GM19468 (cell line): ENCODE data around the gene PKP4.

Experiments
- ATAC-seq: cut with Tn5 transposase; IDR thresholded peaks from one replicate; pipeline ENCODE4 v1.9.1; 2021; ENCODE audit warnings: mild to moderate bottlenecking, moderate library complexity, moderate number of reproducible peaks; ENCODE audit not compliant: unreplicated experiment; ENCODE audit errors: extremely low read depth

The PKP4 gene

GRCh38 chr2:158580760-158581159 is 124.0 kb downstream of the PKP4 start:
- ATAC-seq = no peak

- no peak for ATAC-seq
Measured at GRCh38 chr2:158582670-158583069, 125.9 kb downstream of the PKP4 start.

GRCh38 chr2:158583923-158584322 is 127.2 kb downstream of the PKP4 start:
- no peak for ATAC-seq

GRCh38 chr2:158586491-158586890 is 129.7 kb downstream of the PKP4 start:
- ATAC-seq = no peak

GRCh38 chr2:158589303-158589702 is 132.6 kb downstream of the PKP4 start:
- ATAC-seq = no peak

- no peak for ATAC-seq
Measured at GRCh38 chr2:158598862-158599517, 142.2 kb downstream of the PKP4 start.

- ATAC-seq = no peak
Measured at GRCh38 chr2:158599609-158600008, 142.9 kb downstream of the PKP4 start.

GRCh38 chr2:158600155-158600802 is 143.5 kb downstream of the PKP4 start:
- ATAC-seq = no peak

GRCh38 chr2:158602027-158602426 is 145.3 kb downstream of the PKP4 start:
- ATAC-seq = no peak

GRCh38 chr2:158603205-158603604 is 146.5 kb downstream of the PKP4 start:
- ATAC-seq = no peak

- ATAC-seq = no peak
Measured at GRCh38 chr2:158603986-158604385, 147.2 kb downstream of the PKP4 start.

- no peak for ATAC-seq
Measured at GRCh38 chr2:158610059-158610458, 153.3 kb downstream of the PKP4 start.

- ATAC-seq = no peak
Measured at GRCh38 chr2:158616480-158617000, 159.8 kb downstream of the PKP4 start.

GRCh38 chr2:158618891-158619490 is 162.2 kb downstream of the PKP4 start:
- no peak for ATAC-seq

GRCh38 chr2:158619496-158619895 is 162.7 kb downstream of the PKP4 start:
- no peak for ATAC-seq

- ATAC-seq = no peak
Measured at GRCh38 chr2:158620656-158621055, 163.9 kb downstream of the PKP4 start.

GRCh38 chr2:158624071-158624667 is 167.4 kb downstream of the PKP4 start:
- ATAC-seq = no peak

GRCh38 chr2:158624961-158625360 is 168.2 kb downstream of the PKP4 start:
- no peak for ATAC-seq

- ATAC-seq = no peak
Measured at GRCh38 chr2:158629116-158629515, 172.4 kb downstream of the PKP4 start.

GRCh38 chr2:158633261-158633660 is 176.5 kb downstream of the PKP4 start:
- no peak for ATAC-seq

- no peak for ATAC-seq
Measured at GRCh38 chr2:158634627-158635026, 177.9 kb downstream of the PKP4 start.
